Testis (tissue), 2 donors: ENCODE measurements around the gene HPF1.

Source experiments
- POLR2A ChIP-seq: fragments of 450-650 bp; IDR thresholded peaks from one replicate; pipeline ENCODE4 v1.6.1; 2017; ENCODE audit warnings: antibody characterized with exemption, mild to moderate bottlenecking, moderate library complexity
- TF ChIP-seq, protein P1 (sequence below), 3 experiments: fragments of 450-650 bp in 2 of 3; fragments of 200-600 bp in 1 of 3; sonication (generic) in 1 of 3; IDR thresholded peaks; one replicate each; pipeline ENCODE4 v1.5.1; 2016 to 2019; ENCODE audit warnings: antibody characterized with exemption in 3 of 3, mild to moderate bottlenecking in 2 of 3, moderate library complexity in 1 of 3

GRCh38 chr4:169690787-169691186 lies 67.0 kb downstream of the HPF1 start:
- TF ChIP-seq, protein P1, sequence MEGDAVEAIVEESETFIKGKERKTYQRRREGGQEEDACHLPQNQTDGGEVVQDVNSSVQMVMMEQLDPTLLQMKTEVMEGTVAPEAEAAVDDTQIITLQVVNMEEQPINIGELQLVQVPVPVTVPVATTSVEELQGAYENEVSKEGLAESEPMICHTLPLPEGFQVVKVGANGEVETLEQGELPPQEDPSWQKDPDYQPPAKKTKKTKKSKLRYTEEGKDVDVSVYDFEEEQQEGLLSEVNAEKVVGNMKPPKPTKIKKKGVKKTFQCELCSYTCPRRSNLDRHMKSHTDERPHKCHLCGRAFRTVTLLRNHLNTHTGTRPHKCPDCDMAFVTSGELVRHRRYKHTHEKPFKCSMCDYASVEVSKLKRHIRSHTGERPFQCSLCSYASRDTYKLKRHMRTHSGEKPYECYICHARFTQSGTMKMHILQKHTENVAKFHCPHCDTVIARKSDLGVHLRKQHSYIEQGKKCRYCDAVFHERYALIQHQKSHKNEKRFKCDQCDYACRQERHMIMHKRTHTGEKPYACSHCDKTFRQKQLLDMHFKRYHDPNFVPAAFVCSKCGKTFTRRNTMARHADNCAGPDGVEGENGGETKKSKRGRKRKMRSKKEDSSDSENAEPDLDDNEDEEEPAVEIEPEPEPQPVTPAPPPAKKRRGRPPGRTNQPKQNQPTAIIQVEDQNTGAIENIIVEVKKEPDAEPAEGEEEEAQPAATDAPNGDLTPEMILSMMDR (IDR thresholded peaks at IDR 0.05) = no peak
- no peak for TF ChIP-seq POLR2A
